Endothelial cell of umbilical vein (primary cell): ENCODE measurements around the gene RAB40C. TPM values are rescaled to one million over a fixed set of nuclear protein-coding genes. Genes with fewer than 3 reads are reported as not detected.

ENCODE experiments used
- BruUV-seq: library from RNA; stranded (reverse); fragments of 400-500 nt; replicated peaks from 2 replicates; lab custom pipeline; 2021; lab: Mats Ljungman, UMichigan
- CTCF ChIA-PET: fragments of 300-600, 350-600 bp; sonication (Branson Sonifier 250); formaldehyde crosslinking; loops from one replicate; lab custom pipeline; 2021; ENCODE audit warnings: antibody characterized with exemption, inconsistent platforms; lab: Charles Lee
- POLR2A ChIA-PET: fragments of 300-600, 350-600 bp; sonication (Branson Sonifier 250); formaldehyde crosslinking; loops from one replicate; lab custom pipeline; 2021; ENCODE audit warnings: antibody characterized with exemption, inconsistent platforms; lab: Charles Lee
- DNase-seq: peaks from one replicate; pipeline ENCODE4 v3.0.0-alpha.2; 2011; ENCODE audit warnings: low read depth, low spot score
- FAIRE-seq: peaks from 2 replicates; lab custom pipeline; 2011; peaks lifted over from hg19 to GRCh38; lab: Jason Lieb, UNC
- H2AFZ ChIP-seq: 2 replicates; pipeline ENCODE4 v1.6.0; 2012; ENCODE audit warnings: low read depth, low read length, control low read depth, inconsistent platforms
- H3K27ac ChIP-seq: 2 replicates; pipeline ENCODE4 v1.5.1; 2011; ENCODE audit warnings: low read depth, mild to moderate bottlenecking, control low read depth, low read length, moderate library complexity; ENCODE audit not compliant: insufficient read depth
- H3K27me3 ChIP-seq, 2 experiments: 2 replicates each; pipeline versions ENCODE4 v1.6.0 to v1.6.1; 2011; ENCODE audit warnings: low read length in 2 of 2, mixed read lengths in 1 of 2; ENCODE audit not compliant: control insufficient read depth in 2 of 2, insufficient read depth in 2 of 2
- H3K36me3 ChIP-seq, 2 experiments: 2 replicates in 1 of 2; 3 replicates in 1 of 2; pipeline ENCODE4 v1.5.1; 2011; ENCODE audit warnings: low read length in 2 of 2, mild to moderate bottlenecking in 1 of 2, moderate library complexity in 1 of 2; ENCODE audit not compliant: control insufficient read depth in 2 of 2, insufficient read depth in 2 of 2; ENCODE audit errors: extremely low read depth in 1 of 2
- H3K4me1 ChIP-seq: 3 replicates; pipeline ENCODE4 v1.5.1; 2011; ENCODE audit warnings: mild to moderate bottlenecking, low read length; ENCODE audit not compliant: control insufficient read depth, insufficient read depth; ENCODE audit errors: extremely low read depth
- H3K4me2 ChIP-seq: 2 replicates; pipeline ENCODE4 v1.6.1; 2011; ENCODE audit warnings: low read length, control low read depth, mixed read lengths; ENCODE audit not compliant: insufficient read depth
- H3K4me3 ChIP-seq, 3 experiments: fragments of 200-600 bp in 1 of 3; sonication (generic), shearing (Covaris generic) in 1 of 3; replicated peaks in 1 of 3; 2 replicates each; pipeline ENCODE4 v1.5.1; 2011 to 2016; ENCODE audit warnings: control low read depth in 3 of 3, low read length in 3 of 3, mild to moderate bottlenecking in 2 of 3, inconsistent platforms in 1 of 3, low read depth in 1 of 3, moderate library complexity in 1 of 3; ENCODE audit not compliant: insufficient read depth in 1 of 3
- H3K79me2 ChIP-seq: 2 replicates; pipeline ENCODE4 v1.6.0; 2012; ENCODE audit warnings: low read length, inconsistent platforms; ENCODE audit not compliant: control insufficient read depth, insufficient read depth
- H3K9ac ChIP-seq: replicated peaks from 2 replicates; pipeline ENCODE3; 2011; ENCODE audit warnings: low read length, control low read depth; ENCODE audit not compliant: insufficient read depth; ENCODE audit errors: extremely low read depth
- H3K9me1 ChIP-seq: replicated peaks from 3 replicates; pipeline ENCODE4 v1.6.0; 2011; ENCODE audit warnings: mild to moderate bottlenecking, low read length; ENCODE audit not compliant: control insufficient read depth, insufficient read depth; ENCODE audit errors: extremely low read depth
- H3K9me3 ChIP-seq: replicated peaks from 2 replicates; pipeline ENCODE4 v1.5.1; 2012; ENCODE audit warnings: low read length, inconsistent platforms; ENCODE audit not compliant: control insufficient read depth, insufficient read depth
- H4K20me1 ChIP-seq: replicated peaks from 2 replicates; pipeline ENCODE3; 2011; ENCODE audit warnings: mild to moderate bottlenecking, low read length; ENCODE audit not compliant: control insufficient read depth, insufficient read depth; ENCODE audit errors: extremely low read depth
- EZH2 ChIP-seq: IDR thresholded peaks from 2 replicates; pipeline ENCODE4 v1.6.1; 2012; ENCODE audit warnings: borderline replicate concordance, low read depth, mild to moderate bottlenecking, moderate library complexity, low read length, inconsistent platforms; ENCODE audit not compliant: severe bottlenecking
- FOS ChIP-seq: IDR thresholded peaks from 2 replicates; pipeline ENCODE4 v1.6.1; 2011; ENCODE audit warnings: mild to moderate bottlenecking, low read length, moderate library complexity, borderline replicate concordance; ENCODE audit not compliant: insufficient read depth
- GATA2 ChIP-seq: IDR thresholded peaks from 2 replicates; pipeline ENCODE4 v1.7.0; 2011; ENCODE audit warnings: low read depth, mild to moderate bottlenecking, moderate library complexity, mixed read lengths, low read length; ENCODE audit not compliant: insufficient read length, insufficient read depth
- JUN ChIP-seq: IDR thresholded peaks from 2 replicates; pipeline ENCODE4 v1.6.1; 2011; ENCODE audit warnings: borderline replicate concordance, low read depth; ENCODE audit not compliant: insufficient read length, insufficient read depth
- MAX ChIP-seq: IDR thresholded peaks from 2 replicates; pipeline ENCODE4 v1.6.1; 2011; ENCODE audit not compliant: insufficient read depth, insufficient read length
- MYC ChIP-seq: IDR thresholded peaks from one replicate; pipeline ENCODE4 v1.6.1; 2011; ENCODE audit warnings: mild to moderate bottlenecking, low read depth, low read length
- POLR2A ChIP-seq: IDR thresholded peaks from 2 replicates; pipeline ENCODE4 v1.6.1; 2012; ENCODE audit warnings: low read depth, mild to moderate bottlenecking, control low read depth, low read length
- POLR2AphosphoS5 ChIP-seq: IDR thresholded peaks from 2 replicates; pipeline ENCODE4 v1.6.1; 2012; ENCODE audit warnings: low read depth, mild to moderate bottlenecking, control low read depth, low read length, moderate library complexity; ENCODE audit not compliant: insufficient read depth
- dilution Hi-C: fragments of 300-500 bp; cut with MboI; formaldehyde crosslinking; loops from one replicate; pipeline ENCODE4 v1.15.0; 2019; ENCODE audit warnings: low sequenced_read_pairs; ENCODE audit not compliant: extremely low pct_ligation_motif_present
- intact Hi-C: fragments of 100-400 bp; cut with micrococcal nuclease; formaldehyde crosslinking; loops from one replicate; pipeline ENCODE4 v1.10.0; 2022
- polyA plus RNA-seq, 4 experiments: library from polyadenylated mRNA; depleted of rRNA in 3 of 4; stranded (reverse) in 3 of 4; unstranded in 1 of 4; fragments of >200 nt; gene quantifications; 2 replicates each; pipeline versions ENCODE4 v1.2.1 to v1.2.3, GENCODE V29; 2011 to 2012; ENCODE audit warnings: missing spikeins in 1 of 4
- total RNA-seq: library from RNA; stranded (reverse); gene quantifications from 2 replicates; pipeline ENCODE4 v1.2.3, GENCODE V29; 2021
- TF ChIP-seq, protein P1 (sequence below), 2 donors: IDR thresholded peaks; 1 replicate in 1 of 2; 2 replicates in 1 of 2; pipeline ENCODE4 v1.5.1; 2011; ENCODE audit warnings: low read length in 2 of 2, mild to moderate bottlenecking in 2 of 2, moderate library complexity in 2 of 2, control low read depth in 1 of 2, inconsistent platforms in 1 of 2, low read depth in 1 of 2; ENCODE audit not compliant: insufficient read depth in 1 of 2; ENCODE audit errors: extremely low read depth in 1 of 2

RAB40C gene
- total and polyA plus RNA-seq, 2 donors (not counting 3 experiments of a cell fraction or from before 2014, with no cell fraction given) = 12.4 to 18.8 TPM

DNA sequence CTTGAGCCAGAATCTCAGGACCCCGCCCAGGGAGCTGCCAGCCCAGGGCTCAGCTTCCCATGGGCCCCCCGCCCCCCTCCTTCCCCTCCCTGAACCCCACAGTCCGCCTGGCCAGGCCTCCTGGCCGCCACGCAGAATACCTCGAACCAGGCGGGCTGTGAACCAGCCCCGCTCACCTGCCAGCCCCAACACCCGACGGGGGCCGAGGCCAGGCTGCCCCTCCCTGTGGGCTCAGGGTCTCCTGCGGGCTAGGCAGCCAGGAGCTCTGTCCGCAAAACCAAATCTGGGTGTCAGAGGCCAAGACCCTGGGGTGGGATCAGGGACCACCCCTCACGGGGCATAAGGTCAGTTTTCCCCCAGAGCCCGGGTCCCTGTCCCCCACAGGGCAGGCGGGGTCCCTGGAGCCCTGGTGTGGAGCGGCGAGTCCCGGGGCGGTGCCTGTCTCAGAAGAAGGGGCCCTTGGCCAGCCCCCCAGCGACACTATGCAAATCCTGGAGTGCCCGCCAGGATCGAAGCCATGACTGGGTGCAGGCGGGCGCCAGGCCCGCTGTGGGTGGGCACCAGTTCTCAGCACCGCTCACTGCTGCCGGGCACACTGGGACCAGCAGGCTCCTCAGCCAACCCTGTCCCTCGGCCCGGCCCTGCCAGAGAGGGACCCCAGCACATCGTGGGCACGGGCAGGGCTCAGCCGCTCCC lies 36.1 kb upstream of the RAB40C start:
- CTCF ChIA-PET = interaction anchor here (0.7 to 2.8 kb wide), 4 partner anchors 10 to 26 kb away, joined by 3 to 9 read pairs (median 4); partner anchors contain the start of gene NHLRC4
- BruUV-seq = TSS peak; percentile 56
- no peak for DNase-seq

More for the DNA sequence above, 36.1 kb upstream of the RAB40C start:
- no peak overlapping the region for H2AFZ ChIP-seq
- POLR2A ChIA-PET = no interaction called here
- no peak for TF ChIP-seq GATA2
- no peak for TF ChIP-seq POLR2AphosphoS5
- no peak for TF ChIP-seq POLR2A
- no peak for TF ChIP-seq MAX
- no peak for TF ChIP-seq FOS
- TF ChIP-seq EZH2 = no peak
- no peak for TF ChIP-seq MYC
- TF ChIP-seq, protein P1, sequence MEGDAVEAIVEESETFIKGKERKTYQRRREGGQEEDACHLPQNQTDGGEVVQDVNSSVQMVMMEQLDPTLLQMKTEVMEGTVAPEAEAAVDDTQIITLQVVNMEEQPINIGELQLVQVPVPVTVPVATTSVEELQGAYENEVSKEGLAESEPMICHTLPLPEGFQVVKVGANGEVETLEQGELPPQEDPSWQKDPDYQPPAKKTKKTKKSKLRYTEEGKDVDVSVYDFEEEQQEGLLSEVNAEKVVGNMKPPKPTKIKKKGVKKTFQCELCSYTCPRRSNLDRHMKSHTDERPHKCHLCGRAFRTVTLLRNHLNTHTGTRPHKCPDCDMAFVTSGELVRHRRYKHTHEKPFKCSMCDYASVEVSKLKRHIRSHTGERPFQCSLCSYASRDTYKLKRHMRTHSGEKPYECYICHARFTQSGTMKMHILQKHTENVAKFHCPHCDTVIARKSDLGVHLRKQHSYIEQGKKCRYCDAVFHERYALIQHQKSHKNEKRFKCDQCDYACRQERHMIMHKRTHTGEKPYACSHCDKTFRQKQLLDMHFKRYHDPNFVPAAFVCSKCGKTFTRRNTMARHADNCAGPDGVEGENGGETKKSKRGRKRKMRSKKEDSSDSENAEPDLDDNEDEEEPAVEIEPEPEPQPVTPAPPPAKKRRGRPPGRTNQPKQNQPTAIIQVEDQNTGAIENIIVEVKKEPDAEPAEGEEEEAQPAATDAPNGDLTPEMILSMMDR (IDR thresholded peaks at IDR 0.05; ENCODE audit: extremely low read depth in 1 of 2, insufficient read depth in 1 of 2, low read depth in 1 of 2, low read length in 2 of 2) = no peak
- no peak for TF ChIP-seq JUN
- peaks cover 0 to 11% of the 10 kb centered on the region in 2 experiments for H3K36me3 ChIP-seq
- dilution Hi-C loops = no loop called here
- H3K4me3 ChIP-seq = no peak overlapping the region
- intact Hi-C loops = no loop called here
- no peak for FAIRE-seq
- no peaks in the 10 kb centered on the region for H4K20me1 ChIP-seq
- H3K27ac ChIP-seq = no peak overlapping the region
- H3K4me2 ChIP-seq = no peak overlapping the region
- no peaks in the 10 kb centered on the region for H3K27me3 ChIP-seq
- H3K9me1 ChIP-seq = no peaks in the 10 kb centered on the region
- H3K9ac ChIP-seq = no peak overlapping the region
- peaks cover under 1% of the 10 kb centered on the region for H3K79me2 ChIP-seq
- peaks cover 6% of the 10 kb centered on the region for H3K4me1 ChIP-seq
- no peaks in the 10 kb centered on the region for H3K9me3 ChIP-seq
